Measurements from ENCODE around the gene TBX15. TPM values are rescaled to one million over a fixed set of nuclear protein-coding genes. Genes with fewer than 3 reads are reported as not detected.

TBX15 gene
- total and polyA plus RNA-seq, 9 of the 15 experiments (the other 6 are each of a cell fraction or from before 2014, with no cell fraction given): 0.03 to 3.4 (median 2.3) TPM

DNA sequence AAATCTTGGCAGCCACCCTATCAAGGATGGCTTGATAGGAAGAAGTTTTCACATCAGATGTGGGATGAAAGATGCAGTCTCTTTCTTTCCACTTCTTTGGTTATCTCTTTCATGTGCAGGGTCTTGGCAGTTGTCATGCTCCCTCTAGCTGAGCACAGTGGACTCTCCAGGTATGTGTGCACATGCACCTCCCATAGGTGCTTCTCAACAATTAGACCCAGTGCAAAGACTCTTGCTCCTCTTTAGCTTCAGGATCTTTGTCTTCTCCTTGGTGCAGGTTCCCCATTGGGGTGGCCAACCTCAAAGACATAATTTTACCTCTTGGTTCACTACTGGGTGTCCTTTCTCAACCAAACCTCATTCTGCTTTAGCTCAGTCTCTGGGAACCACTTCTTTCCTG lies 80.7 kb downstream of the TBX15 start:
- FAIRE-seq: no peak
- TF ChIP-seq LARP7 (IDR thresholded peaks at IDR 0.05) (no peak), ARNT (IDR thresholded peaks at IDR 0.05) (no peak), RAD21 (CRISPR knock-in tag; conservative IDR thresholded peaks at IDR 0.05 in 1 of 2, IDR thresholded peaks at IDR 0.05 in 1 of 2) (0 out of 4 replicates have a peak, but pooled peaks of 1 of the 2 experiments have one; percentile 8)
- no peaks in the 10 kb centered on the region for H3K79me2 ChIP-seq (ENCODE audit: control insufficient read depth, insufficient read depth, low read length)
- no peak overlapping the region for H3K4me3 ChIP-seq
- no peaks in the 10 kb centered on the region for H4K20me1 ChIP-seq (replicated peaks; ENCODE audit: control insufficient read depth, insufficient read depth, low read length)
- H3K27me3 ChIP-seq (ENCODE audit: control insufficient read depth in 2 of 2, insufficient read depth in 2 of 2, low read length in 2 of 2): no peaks in the 10 kb centered on the region
- no peaks in the 10 kb centered on the region for H3K4me1 ChIP-seq (replicated peaks in 1 of 2; ENCODE audit: control insufficient read depth in 2 of 2, insufficient read depth in 2 of 2, low read length in 2 of 2)
- ChIA-PET CTCF (ENCODE audit: low intra/inter-chr PET ratio) (no interaction called here), POLR2A (interaction anchor here (1.2 kb wide), 1 partner anchor 9 kb away, joined by 3 read pairs; no protein-coding TSS in a partner anchor)
- intact Hi-C loops (cut with micrococcal nuclease): no loop called here
- no peaks in the 10 kb centered on the region for H3K9me1 ChIP-seq (ENCODE audit: control insufficient read depth, insufficient read depth, low read length)
- no peak overlapping the region for H3K27ac ChIP-seq (ENCODE audit: extremely low read depth, low read depth, low read length)
- no peaks in the 10 kb centered on the region for H3K9me3 ChIP-seq (replicated peaks; ENCODE audit: control insufficient read depth, insufficient read depth, low read depth, low read length)
- ATAC-seq: peak; percentile 33; the same call in 1 of the 3 replicates
- H3K9ac ChIP-seq (ENCODE audit: insufficient read depth in 1 of 2, low read depth in 2 of 2, low read length in 2 of 2): no peak overlapping the region
- no peak for DNase-seq (ENCODE audit: extremely low read depth in 1 of 4, low spot score in 3 of 4)
- no TSS peak for BruUV-seq (replicated peaks)
- in situ Hi-C loops (cut with MboI): no loop called here
- H3K4me2 ChIP-seq (ENCODE audit: insufficient read depth, low read length): no peak overlapping the region
- no peaks in the 10 kb centered on the region for H3K36me3 ChIP-seq (ENCODE audit: control insufficient read depth, insufficient read depth, low read length)
- no peak overlapping the region for H2AFZ ChIP-seq (ENCODE audit: low read depth, low read length)

DNA sequence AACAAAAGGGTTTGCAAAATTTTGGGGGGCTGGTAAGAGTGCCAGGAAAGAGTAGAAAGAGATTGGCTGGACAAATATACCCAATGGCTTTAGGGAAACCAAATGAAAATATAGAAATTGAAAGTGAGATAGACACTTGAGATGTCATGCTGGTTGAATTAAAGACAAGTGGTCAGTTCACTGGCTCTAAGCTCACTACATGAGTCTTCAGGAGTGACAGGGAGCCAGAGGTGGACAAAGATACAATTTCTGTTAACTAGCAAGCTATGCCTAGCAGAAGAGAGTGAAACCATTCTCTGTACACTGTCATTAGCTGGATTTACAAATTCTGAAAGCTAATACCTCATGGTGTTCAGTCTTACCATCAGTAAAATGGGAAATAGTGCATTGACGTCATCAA lies 82.5 kb downstream of the TBX15 start:
- Histone ChIP-seq H3K4me3 (no peak overlapping the region), H3K4me1 (replicated peaks in 1 of 2; ENCODE audit: control insufficient read depth in 2 of 2, insufficient read depth in 2 of 2, low read length in 2 of 2) (no peaks in the 10 kb centered on the region), H4K20me1 (replicated peaks; ENCODE audit: control insufficient read depth, insufficient read depth, low read length) (no peaks in the 10 kb centered on the region), H2AFZ (ENCODE audit: low read depth, low read length) (no peak overlapping the region), H3K27me3 (ENCODE audit: control insufficient read depth in 2 of 2, insufficient read depth in 2 of 2, low read length in 2 of 2) (no peaks in the 10 kb centered on the region), H3K9ac (ENCODE audit: insufficient read depth in 1 of 2, low read depth in 2 of 2, low read length in 2 of 2) (no peak overlapping the region), H3K36me3 (ENCODE audit: control insufficient read depth, insufficient read depth, low read length) (no peaks in the 10 kb centered on the region), H3K9me1 (ENCODE audit: control insufficient read depth, insufficient read depth, low read length) (no peaks in the 10 kb centered on the region), H3K27ac (ENCODE audit: extremely low read depth, low read depth, low read length) (no peak overlapping the region), H3K4me2 (ENCODE audit: insufficient read depth, low read length) (no peak overlapping the region), H3K79me2 (ENCODE audit: control insufficient read depth, insufficient read depth, low read length) (no peaks in the 10 kb centered on the region), H3K9me3 (replicated peaks; ENCODE audit: control insufficient read depth, insufficient read depth, low read depth, low read length) (no peaks in the 10 kb centered on the region)
- ChIA-PET CTCF (ENCODE audit: low intra/inter-chr PET ratio) (no interaction called here), POLR2A (no interaction called here)
- FAIRE-seq (no peak), DNase-seq (ENCODE audit: extremely low read depth in 1 of 4, low spot score in 3 of 4) (no peak), ATAC-seq (no peak)
- no TSS peak for BruUV-seq (replicated peaks)
- WGBS (ENCODE audit: insufficient coverage, low coverage, missing lambda C conversion rate): 20% methylated on average over 1 of the region's 1 CpG
- in situ Hi-C loops (cut with MboI): no loop called here
- intact Hi-C loops (cut with micrococcal nuclease): no loop called here
- TF ChIP-seq POLR2G (IDR thresholded peaks at IDR 0.05; ENCODE audit: low read depth, low read length): no peak
- TF ChIP-seq TCF3 (CRISPR knock-in tag; IDR thresholded peaks at IDR 0.05): no peak
- no peak for TF ChIP-seq POLR3G (IDR thresholded peaks at IDR 0.05; ENCODE audit: extremely low read depth, insufficient read length, insufficient replicate concordance)
- TF ChIP-seq, protein P1, sequence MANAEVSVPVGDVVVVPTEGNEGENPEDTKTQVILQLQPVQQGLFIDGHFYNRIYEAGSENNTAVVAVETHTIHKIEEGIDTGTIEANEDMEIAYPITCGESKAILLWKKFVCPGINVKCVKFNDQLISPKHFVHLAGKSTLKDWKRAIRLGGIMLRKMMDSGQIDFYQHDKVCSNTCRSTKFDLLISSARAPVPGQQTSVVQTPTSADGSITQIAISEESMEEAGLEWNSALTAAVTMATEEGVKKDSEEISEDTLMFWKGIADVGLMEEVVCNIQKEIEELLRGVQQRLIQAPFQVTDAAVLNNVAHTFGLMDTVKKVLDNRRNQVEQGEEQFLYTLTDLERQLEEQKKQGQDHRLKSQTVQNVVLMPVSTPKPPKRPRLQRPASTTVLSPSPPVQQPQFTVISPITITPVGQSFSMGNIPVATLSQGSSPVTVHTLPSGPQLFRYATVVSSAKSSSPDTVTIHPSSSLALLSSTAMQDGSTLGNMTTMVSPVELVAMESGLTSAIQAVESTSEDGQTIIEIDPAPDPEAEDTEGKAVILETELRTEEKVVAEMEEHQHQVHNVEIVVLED (CRISPR knock-in tag; IDR thresholded peaks at IDR 0.05): no peak
- no peak for TF ChIP-seq SRSF9 (IDR thresholded peaks at IDR 0.05; ENCODE audit: borderline replicate concordance, low read depth, low read length)
- no peak for TF ChIP-seq XRCC4 (IDR thresholded peaks at IDR 0.05; ENCODE audit: extremely low read depth, insufficient read depth, insufficient read length)
- TF ChIP-seq, protein P2, sequence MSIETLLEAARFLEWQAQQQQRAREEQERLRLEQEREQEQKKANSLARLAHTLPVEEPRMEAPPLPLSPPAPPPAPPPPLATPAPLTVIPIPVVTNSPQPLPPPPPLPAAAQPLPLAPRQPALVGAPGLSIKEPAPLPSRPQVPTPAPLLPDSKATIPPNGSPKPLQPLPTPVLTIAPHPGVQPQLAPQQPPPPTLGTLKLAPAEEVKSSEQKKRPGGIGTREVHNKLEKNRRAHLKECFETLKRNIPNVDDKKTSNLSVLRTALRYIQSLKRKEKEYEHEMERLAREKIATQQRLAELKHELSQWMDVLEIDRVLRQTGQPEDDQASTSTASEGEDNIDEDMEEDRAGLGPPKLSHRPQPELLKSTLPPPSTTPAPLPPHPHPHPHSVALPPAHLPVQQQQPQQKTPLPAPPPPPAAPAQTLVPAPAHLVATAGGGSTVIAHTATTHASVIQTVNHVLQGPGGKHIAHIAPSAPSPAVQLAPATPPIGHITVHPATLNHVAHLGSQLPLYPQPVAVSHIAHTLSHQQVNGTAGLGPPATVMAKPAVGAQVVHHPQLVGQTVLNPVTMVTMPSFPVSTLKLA (conservative IDR thresholded peaks at IDR 0.05): no peak
- no peak for TF ChIP-seq ZNF263 (CRISPR knock-in tag; IDR thresholded peaks at IDR 0.05; ENCODE audit: borderline replicate concordance)
